ENCODE measurements around the gene TAP1. TPM values are rescaled to one million over a fixed set of nuclear protein-coding genes. Genes with fewer than 3 reads are reported as not detected.

The TAP1 gene
- total RNA-seq, 1 experiment from 2014 or later: 74.7 TPM

DNA sequence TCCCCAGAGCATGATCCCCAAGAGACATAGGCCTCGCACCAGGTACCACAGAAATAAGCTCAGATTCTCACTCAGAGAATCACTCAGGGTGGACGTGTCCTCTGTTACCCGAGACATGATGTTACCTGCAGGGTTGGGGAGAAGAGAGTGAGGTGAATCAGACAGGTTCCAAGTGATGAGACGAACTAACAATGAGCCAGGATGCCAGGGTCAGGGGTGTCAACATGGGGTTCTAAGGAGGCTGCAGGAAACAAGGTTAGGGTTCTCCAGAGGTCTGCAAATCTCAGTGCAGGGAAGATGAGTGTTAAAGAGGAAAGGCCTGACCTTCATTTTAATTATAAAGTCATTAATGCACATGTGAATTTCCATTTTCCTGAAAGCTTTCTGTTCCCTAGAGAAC, 2.5 kb downstream of the TAP1 start:
- Histone ChIP-seq H3K27me3 (ENCODE audit: control insufficient read depth, insufficient read depth, low read length) (no peaks in the 10 kb centered on the region), H3K4me1 (ENCODE audit: control insufficient read depth, insufficient read depth, low read length) (peaks cover 9% of the 10 kb centered on the region), H3K4me3 (ENCODE audit: low read depth in 2 of 2, low read length in 2 of 2) (no peak overlapping the region), H3K36me3 (ENCODE audit: control insufficient read depth, insufficient read depth, low read length) (peaks cover 4% of the 10 kb centered on the region; the same call in 1 of the 2 replicates), H3K27ac (ENCODE audit: low read length) (no peak overlapping the region), H3K9me3 (ENCODE audit: control insufficient read depth, insufficient read depth, low read depth, low read length) (no peaks in the 10 kb centered on the region)
- DNase-seq (ENCODE audit: low read depth, low spot score) (no peak), ATAC-seq (no peak)
- no TSS peak for BruUV-seq (replicated peaks)
- in situ Hi-C loops (cut with HindIII; ENCODE audit: low pct_unique_long_range_greater_than_20kb, low sequenced_read_pairs) (no loop called here), intact Hi-C loops (cut with micrococcal nuclease; ENCODE audit: unreplicated experiment) (no loop called here)
- CTCF ChIA-PET: interaction anchor here (1.8 kb wide), 1 partner anchor 13 kb away, joined by 7 read pairs; the partner anchor contains the start of gene TAP2
- TF ChIP-seq, protein P1, sequence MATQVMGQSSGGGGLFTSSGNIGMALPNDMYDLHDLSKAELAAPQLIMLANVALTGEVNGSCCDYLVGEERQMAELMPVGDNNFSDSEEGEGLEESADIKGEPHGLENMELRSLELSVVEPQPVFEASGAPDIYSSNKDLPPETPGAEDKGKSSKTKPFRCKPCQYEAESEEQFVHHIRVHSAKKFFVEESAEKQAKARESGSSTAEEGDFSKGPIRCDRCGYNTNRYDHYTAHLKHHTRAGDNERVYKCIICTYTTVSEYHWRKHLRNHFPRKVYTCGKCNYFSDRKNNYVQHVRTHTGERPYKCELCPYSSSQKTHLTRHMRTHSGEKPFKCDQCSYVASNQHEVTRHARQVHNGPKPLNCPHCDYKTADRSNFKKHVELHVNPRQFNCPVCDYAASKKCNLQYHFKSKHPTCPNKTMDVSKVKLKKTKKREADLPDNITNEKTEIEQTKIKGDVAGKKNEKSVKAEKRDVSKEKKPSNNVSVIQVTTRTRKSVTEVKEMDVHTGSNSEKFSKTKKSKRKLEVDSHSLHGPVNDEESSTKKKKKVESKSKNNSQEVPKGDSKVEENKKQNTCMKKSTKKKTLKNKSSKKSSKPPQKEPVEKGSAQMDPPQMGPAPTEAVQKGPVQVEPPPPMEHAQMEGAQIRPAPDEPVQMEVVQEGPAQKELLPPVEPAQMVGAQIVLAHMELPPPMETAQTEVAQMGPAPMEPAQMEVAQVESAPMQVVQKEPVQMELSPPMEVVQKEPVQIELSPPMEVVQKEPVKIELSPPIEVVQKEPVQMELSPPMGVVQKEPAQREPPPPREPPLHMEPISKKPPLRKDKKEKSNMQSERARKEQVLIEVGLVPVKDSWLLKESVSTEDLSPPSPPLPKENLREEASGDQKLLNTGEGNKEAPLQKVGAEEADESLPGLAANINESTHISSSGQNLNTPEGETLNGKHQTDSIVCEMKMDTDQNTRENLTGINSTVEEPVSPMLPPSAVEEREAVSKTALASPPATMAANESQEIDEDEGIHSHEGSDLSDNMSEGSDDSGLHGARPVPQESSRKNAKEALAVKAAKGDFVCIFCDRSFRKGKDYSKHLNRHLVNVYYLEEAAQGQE (IDR thresholded peaks at IDR 0.05; ENCODE audit: insufficient read depth in 1 of 2, low read depth in 2 of 2, low read length in 1 of 2): no peak
- no peak for TF ChIP-seq SIN3A (IDR thresholded peaks at IDR 0.05; ENCODE audit: borderline replicate concordance, insufficient read depth, low read depth, low read length)
- TF ChIP-seq TCF7L2 (IDR thresholded peaks at IDR 0.05; ENCODE audit: low read depth, low read length): no peak
- no peak for TF ChIP-seq POLR2AphosphoS5 (IDR thresholded peaks at IDR 0.05; ENCODE audit: low read depth, low read length)
- TF ChIP-seq, protein P2, sequence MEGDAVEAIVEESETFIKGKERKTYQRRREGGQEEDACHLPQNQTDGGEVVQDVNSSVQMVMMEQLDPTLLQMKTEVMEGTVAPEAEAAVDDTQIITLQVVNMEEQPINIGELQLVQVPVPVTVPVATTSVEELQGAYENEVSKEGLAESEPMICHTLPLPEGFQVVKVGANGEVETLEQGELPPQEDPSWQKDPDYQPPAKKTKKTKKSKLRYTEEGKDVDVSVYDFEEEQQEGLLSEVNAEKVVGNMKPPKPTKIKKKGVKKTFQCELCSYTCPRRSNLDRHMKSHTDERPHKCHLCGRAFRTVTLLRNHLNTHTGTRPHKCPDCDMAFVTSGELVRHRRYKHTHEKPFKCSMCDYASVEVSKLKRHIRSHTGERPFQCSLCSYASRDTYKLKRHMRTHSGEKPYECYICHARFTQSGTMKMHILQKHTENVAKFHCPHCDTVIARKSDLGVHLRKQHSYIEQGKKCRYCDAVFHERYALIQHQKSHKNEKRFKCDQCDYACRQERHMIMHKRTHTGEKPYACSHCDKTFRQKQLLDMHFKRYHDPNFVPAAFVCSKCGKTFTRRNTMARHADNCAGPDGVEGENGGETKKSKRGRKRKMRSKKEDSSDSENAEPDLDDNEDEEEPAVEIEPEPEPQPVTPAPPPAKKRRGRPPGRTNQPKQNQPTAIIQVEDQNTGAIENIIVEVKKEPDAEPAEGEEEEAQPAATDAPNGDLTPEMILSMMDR (IDR thresholded peaks at IDR 0.05): no peak
- POLR2A ChIA-PET: no interaction called here

DNA sequence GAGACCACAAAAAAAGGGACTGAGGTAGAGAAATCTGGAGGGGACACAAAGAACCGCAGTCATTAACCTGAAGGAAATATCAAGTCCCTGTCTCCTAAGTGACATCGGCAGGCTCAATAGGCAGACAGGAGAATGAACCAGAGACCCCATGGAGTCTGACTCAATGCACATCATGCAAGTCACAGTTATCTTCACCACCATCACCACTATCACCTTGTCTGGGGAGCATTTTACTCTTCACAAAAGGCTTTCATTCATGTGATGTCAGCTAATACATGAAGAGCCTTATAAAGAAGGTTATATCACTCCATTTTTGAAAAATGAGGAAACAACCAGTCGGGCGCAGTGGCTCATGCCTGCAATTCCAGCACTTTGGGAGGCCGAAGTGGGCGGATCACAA, 4.4 kb downstream of the TAP1 start:
- Histone ChIP-seq H3K4me3 (ENCODE audit: low read depth in 2 of 2, low read length in 2 of 2) (no peak overlapping the region), H3K36me3 (ENCODE audit: control insufficient read depth, insufficient read depth, low read length) (peaks cover 4% of the 10 kb centered on the region; the same call in 1 of the 2 replicates), H3K9me3 (ENCODE audit: control insufficient read depth, insufficient read depth, low read depth, low read length) (no peaks in the 10 kb centered on the region), H3K4me1 (ENCODE audit: control insufficient read depth, insufficient read depth, low read length) (peaks cover 8% of the 10 kb centered on the region), H3K27ac (ENCODE audit: low read length) (no peak overlapping the region), H3K27me3 (ENCODE audit: control insufficient read depth, insufficient read depth, low read length) (no peaks in the 10 kb centered on the region)
- ChIA-PET CTCF (no interaction called here), POLR2A (no interaction called here)
- TF ChIP-seq POLR2AphosphoS5 (IDR thresholded peaks at IDR 0.05; ENCODE audit: low read depth, low read length) (no peak), SIN3A (IDR thresholded peaks at IDR 0.05; ENCODE audit: borderline replicate concordance, insufficient read depth, low read depth, low read length) (no peak), TCF7L2 (IDR thresholded peaks at IDR 0.05; ENCODE audit: low read depth, low read length) (no peak)
- TF ChIP-seq, protein P1 (IDR thresholded peaks at IDR 0.05; ENCODE audit: insufficient read depth in 1 of 2, low read depth in 2 of 2, low read length in 1 of 2): no peak
- TF ChIP-seq, protein P2 (IDR thresholded peaks at IDR 0.05): no peak
- BruUV-seq (replicated peaks): no TSS peak
- no peak for DNase-seq (ENCODE audit: low read depth, low spot score)
- in situ Hi-C loops (cut with HindIII; ENCODE audit: low pct_unique_long_range_greater_than_20kb, low sequenced_read_pairs): no loop called here
- ATAC-seq: no peak
- intact Hi-C loops (cut with micrococcal nuclease; ENCODE audit: unreplicated experiment): no loop called here

Data from Panc1 (cell line).